Inflammatory macrophage treated with lipopolysaccharide for 1 hour (primary cell): Measurements from ENCODE around the gene SMIM15.

Experiments
- DNase-seq, 2 donors: peaks; one replicate each; pipeline ENCODE4 v3.0.0-alpha.2; 2020 to 2022

Gene SMIM15

DNA sequence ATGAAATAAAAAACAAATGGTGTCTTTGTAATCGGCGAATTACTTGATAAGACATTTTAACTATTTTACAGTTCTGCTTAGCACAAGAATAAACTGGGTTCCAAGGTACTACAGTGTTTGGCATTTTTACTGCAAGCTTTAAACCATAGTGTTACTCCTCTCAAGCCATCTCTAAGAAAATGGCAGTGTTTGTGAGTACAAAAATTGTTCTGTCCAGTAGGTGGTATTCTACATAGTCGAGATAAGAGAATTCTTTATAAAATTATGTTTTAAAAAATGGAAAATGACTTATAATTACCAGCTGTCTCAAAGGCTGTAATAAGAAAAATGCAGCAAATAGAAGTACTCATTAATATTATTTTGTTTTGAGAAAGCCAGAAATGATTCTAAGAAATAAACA lies 3.2 kb downstream of the SMIM15 start:
- no peak for DNase-seq

DNA sequence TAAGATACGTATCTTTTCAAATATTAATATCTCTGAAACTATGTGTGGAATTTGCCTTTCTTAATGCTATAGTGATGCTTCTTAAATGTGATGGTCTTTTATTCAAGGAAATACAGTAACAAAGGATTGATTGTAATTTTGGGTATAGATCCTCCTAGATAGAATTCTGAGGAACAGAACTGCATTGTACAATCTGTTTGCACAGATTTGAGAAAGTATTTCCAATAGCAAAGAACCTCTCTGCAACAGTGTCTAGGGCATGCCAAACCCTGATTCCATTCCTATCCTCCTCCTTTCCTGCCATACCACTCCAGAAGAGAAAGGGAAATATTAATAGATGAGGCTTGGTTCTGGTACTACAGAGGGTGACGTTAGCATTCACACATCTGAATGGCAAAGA lies 10.4 kb downstream of the SMIM15 start:
- DNase-seq, result no peak

DNA sequence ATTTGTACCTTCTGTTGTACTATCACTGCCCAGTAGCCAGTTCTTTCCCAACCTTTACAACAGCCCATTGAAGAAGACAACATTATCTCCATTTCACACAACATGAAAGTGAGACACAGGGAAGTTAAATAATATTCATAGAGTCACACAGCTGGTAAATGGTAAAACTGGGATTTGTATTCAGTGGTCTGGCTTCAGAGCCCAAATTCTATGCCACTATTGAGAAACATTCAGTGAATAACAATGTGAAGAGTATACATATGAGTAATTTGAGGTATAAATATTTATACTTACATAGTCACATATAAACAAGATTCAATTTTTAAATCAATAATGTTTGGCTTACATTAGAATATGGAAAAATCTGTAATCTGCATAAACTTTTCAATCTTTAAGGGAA lies 13.8 kb downstream of the SMIM15 start:
- DNase-seq, result no peak

DNA sequence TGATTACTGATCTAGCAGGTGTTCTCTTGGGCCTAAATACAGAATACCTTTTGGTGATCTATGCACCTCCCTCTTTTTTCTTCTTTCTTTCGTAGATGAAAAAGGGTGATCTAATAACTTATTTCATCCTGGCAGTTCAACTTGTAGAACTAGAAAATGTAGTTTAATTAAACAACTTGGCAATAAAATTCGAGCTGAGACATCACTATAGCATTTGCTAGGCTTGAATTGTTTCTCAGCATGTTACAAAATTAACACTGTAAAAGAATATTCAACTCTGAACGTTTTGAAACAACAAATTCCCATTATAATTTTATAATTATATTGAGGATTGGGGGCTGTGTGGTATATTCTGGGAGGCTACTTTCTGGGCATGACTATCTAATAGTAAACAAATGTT lies 19.5 kb downstream of the SMIM15 start:
- DNase-seq, result no peak

DNA sequence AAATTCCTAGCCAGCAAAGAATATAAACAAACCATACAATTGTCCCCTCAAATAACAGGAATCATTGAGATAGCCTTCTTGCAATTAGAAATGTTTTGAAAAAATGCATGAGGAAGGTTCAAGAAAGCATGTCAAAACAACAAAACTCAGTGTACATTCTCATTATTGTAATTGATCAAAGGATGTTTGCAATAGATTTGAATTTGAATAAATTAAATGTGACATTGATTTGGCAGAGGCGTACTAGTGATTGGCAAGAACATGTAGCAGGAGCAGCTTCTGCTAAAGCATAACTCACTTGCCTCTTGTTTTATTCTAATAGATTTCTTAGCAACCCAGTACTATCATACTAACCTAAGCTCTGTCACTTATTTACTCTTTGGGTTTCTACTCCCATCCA lies 19.9 kb downstream of the SMIM15 start:
- no peak for DNase-seq

DNA sequence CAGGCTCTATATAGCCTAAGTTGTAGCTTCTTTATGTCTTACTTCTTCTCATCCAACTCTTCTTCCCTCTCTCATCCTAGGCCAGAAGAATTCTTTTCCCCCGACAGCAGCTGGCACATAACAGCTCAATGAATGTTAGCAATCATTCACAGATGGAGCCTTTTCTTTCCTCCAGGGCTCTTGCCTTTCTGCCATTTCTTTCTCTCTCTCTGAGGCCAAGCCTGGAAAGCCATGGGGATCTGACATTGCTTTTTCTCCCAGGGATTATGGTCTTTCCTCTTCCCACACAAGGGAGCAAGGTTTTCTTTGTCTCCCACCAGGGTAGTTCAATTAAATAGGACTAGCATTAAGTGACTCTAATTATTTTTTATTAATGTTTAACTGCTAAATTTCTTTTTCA lies 20.5 kb downstream of the SMIM15 start:
- DNase-seq, result no peak

DNA sequence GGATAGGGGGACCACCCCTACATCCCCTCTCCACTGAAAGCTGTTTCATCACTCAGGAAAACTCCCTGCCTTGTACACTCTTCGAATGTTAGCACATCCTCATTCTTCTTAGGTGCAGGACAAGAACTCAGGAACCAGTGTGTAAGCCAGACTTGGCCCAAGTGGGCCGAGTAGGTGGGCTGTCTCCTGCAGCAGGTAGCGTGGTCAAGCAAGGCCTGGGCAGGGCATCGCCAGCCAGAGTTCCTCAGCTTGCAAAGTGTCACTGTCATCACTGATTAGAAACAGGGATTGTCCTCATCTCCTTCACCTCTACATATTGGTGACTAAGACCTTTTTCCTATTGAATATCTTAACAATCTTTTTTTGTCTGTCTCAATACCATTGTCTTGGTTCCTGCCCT lies 22.3 kb downstream of the SMIM15 start:
- DNase-seq, result no peak

DNA sequence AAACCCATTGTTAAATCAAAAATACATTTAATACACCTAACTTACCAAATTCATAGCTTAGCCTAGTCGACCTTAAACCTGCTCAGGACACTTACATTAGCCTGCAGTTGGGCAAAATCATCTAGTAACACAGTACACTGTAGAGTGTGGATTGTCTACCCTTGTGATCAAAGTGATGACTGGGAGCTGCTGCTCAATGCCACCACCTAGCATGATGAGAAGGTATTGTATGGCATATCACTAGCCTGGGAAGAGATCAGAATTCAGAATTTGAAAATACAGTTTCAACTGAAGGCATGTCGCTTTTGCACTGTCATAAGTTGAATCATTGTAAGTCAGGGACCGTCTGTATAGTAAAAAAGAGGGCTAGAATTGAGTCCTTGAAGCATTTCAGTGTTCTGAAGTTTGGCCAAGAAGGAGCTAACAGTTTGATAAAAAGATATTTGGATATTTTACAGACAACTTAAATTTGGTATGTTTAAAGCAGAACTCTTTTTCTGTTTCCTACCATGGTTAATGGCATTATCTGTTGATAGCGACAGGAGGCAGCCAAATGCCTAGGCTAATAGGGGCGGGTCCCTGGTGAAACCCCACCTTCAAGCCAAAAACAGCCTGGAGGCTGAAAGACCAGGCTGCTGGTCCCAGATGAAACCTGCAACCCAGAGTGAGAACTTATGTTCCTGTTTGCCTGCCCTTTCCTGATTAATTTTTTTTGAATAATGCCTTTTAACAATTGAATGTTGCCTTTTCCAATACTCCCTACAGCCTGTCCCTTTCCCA lies 23.0 kb downstream of the SMIM15 start:
- no peak for DNase-seq

DNA sequence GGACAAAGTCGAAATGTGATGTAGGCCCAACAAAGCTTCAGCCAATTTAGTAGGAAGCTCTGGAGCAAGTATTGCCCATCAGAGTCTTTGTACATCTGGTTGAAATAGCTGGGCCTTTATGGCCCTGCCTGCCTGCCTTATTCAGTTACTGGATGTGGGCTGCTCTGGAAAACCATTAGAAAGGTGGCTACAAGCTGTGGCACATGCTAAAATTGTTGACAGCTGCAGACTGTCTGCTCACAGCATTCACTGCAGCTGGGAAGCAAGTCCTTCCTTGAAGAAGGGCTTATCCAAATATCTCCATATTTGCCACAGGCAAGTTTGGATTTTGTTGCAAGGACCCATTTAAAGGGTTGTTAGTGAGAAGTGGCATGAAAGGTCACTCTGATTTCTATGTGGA lies 24.4 kb downstream of the SMIM15 start:
- DNase-seq, result no peak

DNA sequence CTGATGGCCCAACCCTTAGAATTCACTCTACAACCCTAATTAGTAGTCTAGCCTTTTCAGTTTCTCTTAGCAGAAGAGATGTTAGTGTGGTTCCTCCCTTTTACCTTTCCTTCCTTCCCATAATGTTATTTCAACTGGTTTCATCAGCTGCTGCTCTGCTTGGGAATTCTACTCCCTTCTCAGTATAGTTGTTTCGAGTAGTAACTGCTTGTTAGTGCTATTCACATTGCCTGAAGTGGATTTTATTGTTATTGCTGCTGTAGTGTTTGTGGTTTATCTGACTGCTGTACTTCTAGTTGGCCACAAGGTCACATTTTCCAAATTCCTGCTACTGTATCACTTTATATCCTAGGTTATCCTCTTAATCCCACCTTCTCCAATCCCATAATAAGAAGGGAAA lies 29.7 kb downstream of the SMIM15 start:
- DNase-seq, result no peak

DNA sequence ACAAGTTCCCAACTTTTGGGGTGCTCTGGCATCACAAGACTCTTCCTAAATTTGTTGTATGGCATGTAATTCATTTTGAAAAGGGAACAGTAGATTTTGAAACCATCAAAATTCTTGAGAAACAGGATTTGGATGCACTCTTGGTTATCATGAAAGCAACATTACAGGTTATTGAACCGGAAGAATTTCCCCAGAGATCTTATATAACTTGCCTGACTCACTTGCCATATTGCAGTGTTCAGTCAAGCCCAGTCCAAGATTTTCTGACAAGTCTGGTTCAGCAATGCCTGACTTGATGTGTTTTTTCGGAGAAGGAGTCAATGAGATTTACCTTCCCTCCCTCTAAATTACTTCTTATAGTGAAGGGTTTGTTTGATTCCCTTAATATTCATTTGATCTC lies 32.0 kb downstream of the SMIM15 start:
- no peak for DNase-seq

DNA sequence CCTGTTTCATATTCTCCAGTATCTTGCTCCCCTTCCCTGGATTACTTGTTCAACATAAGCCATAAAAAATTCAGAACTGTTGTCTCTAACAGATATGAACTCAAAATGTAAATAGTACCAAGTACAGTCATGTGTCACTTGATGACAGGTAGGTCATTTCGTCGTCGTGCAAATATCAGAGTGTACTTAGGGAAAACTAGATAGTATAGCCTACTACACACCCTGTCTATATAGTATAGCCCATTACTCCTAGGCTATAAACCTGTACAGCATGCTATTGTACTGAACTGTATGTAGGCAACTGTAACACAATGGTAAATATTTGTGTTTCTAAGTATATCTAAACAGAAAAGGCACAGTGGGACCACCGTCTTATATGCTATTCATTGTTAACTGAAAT lies 39.1 kb downstream of the SMIM15 start:
- DNase-seq, result no peak

DNA sequence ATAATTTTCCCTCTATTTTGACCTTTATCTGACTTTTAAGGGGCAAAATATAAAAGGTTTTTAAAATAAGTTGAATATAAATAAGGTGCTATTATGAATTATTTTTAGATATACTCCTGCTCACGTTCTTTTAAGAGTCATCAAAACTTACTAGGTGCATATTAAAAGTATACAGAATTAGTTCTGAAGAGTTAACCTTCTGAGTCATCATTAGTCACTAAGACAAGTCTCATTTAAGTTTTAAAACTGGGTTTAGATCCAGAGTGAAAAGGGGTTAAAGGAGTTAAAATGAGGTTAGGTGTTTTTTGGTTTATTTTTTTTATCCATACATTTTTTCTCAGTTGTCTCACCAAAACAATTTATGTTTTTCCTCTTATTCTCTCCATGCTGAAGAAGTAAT lies 41.7 kb downstream of the SMIM15 start:
- no peak for DNase-seq

DNA sequence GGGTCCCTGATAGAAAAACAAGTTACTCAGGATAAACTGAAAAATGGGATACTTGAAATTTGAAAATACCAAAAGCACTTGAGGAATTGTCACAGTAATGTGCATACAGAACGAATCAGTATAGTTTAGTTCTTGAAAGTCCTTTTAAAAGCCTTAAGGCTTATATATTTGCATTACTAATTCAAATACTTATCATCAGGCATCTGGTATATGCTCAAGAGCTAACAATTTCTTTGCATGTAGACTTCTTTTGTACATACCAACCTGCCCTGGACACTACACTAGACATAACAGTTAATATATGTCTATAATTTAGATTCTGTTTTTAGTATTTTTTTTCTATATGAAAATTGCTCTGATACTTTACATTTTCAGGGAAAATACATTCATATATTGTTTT lies 43.2 kb downstream of the SMIM15 start:
- DNase-seq, result no peak

DNA sequence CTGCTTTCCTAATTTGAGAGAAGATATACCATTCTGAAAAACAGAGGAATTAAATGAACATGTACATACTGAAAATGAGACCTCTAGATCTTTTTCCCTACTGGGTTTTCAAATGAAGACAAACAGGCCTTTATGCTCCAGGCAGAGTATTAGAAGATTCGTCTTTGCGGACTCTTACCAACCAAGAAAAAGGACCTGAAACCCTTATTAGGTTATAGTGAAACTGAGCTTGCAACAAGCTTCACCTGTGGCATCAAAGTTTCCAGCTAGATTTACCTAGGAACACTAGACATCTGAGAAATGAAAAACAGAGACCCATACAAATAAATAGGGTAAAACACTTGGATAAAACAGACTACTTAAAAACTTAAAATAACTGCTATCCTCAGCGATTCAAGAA lies 46.3 kb downstream of the SMIM15 start:
- no peak for DNase-seq

DNA sequence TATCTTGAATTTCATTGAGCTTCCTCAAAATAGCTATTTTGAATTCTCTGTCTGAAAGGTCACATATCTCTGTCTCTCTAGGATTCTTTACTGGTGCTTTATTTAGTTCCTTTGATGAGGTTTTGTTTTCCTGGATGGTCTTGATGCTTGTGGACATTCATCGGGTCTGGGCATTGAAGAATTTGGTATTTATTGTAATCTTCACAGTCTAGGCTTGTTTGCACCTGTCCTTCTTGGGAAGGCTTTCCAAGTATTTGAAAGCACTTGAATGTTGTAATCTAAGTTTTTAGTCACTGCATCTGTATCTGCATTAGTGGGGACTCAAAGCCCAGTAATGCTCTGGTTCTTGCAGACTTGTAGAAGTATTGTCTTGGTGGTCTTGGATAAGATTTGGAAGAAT lies 47.8 kb downstream of the SMIM15 start:
- no peak for DNase-seq
